ACC112 (cell line): ENCODE results near the gene SPOP.

ENCODE experiments used
- H2AFZ ChIP-seq: fragments of 200-600 bp; sonication (generic); one replicate; pipeline ENCODE4 v1.6.0; 2017; ENCODE audit warnings: antibody characterized with exemption, low read length; ENCODE audit not compliant: unreplicated experiment
- H3K27ac ChIP-seq: fragments of 200-600 bp; sonication (generic); 2 replicates; pipeline ENCODE4 v1.5.1; 2014; ENCODE audit warnings: low read depth, mild to moderate bottlenecking, antibody characterized with exemption, low read length, moderate library complexity
- H3K27me3 ChIP-seq: fragments of 200-600 bp; sonication (generic); 2 replicates; pipeline ENCODE4 v1.6.1; 2014; ENCODE audit warnings: mild to moderate bottlenecking, antibody characterized with exemption, low read length, moderate library complexity, mixed read lengths; ENCODE audit not compliant: insufficient read depth
- H3K36me3 ChIP-seq: fragments of 200-600 bp; sonication (generic); 2 replicates; pipeline ENCODE4 v1.6.1; 2016; ENCODE audit warnings: mild to moderate bottlenecking, antibody characterized with exemption, low read length, moderate library complexity, mixed read lengths; ENCODE audit not compliant: insufficient read depth
- H3K4me1 ChIP-seq: fragments of 200-600 bp; sonication (generic); one replicate; pipeline ENCODE4 v1.6.1; 2016; ENCODE audit warnings: low read length, mixed read lengths; ENCODE audit not compliant: insufficient read depth, unreplicated experiment, control insufficient read depth
- H3K4me3 ChIP-seq: fragments of 200-600 bp; sonication (generic); 2 replicates; pipeline ENCODE4 v1.5.1; 2014; ENCODE audit warnings: mild to moderate bottlenecking, low read depth, low read length
- H3K79me2 ChIP-seq: fragments of 200-600 bp; sonication (generic); one replicate; pipeline ENCODE4 v1.6.0; 2016; ENCODE audit warnings: low read length; ENCODE audit not compliant: control insufficient read depth, unreplicated experiment, insufficient read depth

The SPOP gene

GRCh38 chr17:49695698-49696232 lies 17.9 kb upstream of the SPOP start:
- H3K36me3 ChIP-seq: no peaks in the 10 kb centered on the region
- no peaks in the 10 kb centered on the region for H3K27me3 ChIP-seq
- H3K4me1 ChIP-seq: no peaks in the 10 kb centered on the region
- no peak overlapping the region for H2AFZ ChIP-seq
- H3K4me3 ChIP-seq: no peak overlapping the region
- H3K27ac ChIP-seq: no peak overlapping the region
- H3K79me2 ChIP-seq: no peaks in the 10 kb centered on the region

- Histone ChIP-seq H3K4me3 (no peak overlapping the region), H3K27me3 (no peaks in the 10 kb centered on the region), H3K27ac (no peak overlapping the region), H2AFZ (peak overlapping the region; percentile 30), H3K79me2 (no peaks in the 10 kb centered on the region), H3K4me1 (no peaks in the 10 kb centered on the region), H3K36me3 (no peaks in the 10 kb centered on the region)
These were observed 17.2 kb upstream of the SPOP start for GRCh38 chr17:49694847-49695697.

GRCh38 chr17:49692751-49693150 lies 14.9 kb upstream of the SPOP start:
- H3K27me3 ChIP-seq: no peaks in the 10 kb centered on the region
- H2AFZ ChIP-seq: no peak overlapping the region
- no peak overlapping the region for H3K4me3 ChIP-seq
- no peaks in the 10 kb centered on the region for H3K36me3 ChIP-seq
- no peaks in the 10 kb centered on the region for H3K79me2 ChIP-seq
- no peak overlapping the region for H3K27ac ChIP-seq
- peaks cover 6% of the 10 kb centered on the region for H3K4me1 ChIP-seq

GRCh38 chr17:49691677-49692191 lies 13.8 kb upstream of the SPOP start:
- Histone ChIP-seq H3K36me3 (no peaks in the 10 kb centered on the region), H3K4me3 (no peak overlapping the region), H2AFZ (no peak overlapping the region)

GRCh38 chr17:49691086-49691676 lies 13.3 kb upstream of the SPOP start:
- no peak overlapping the region for H2AFZ ChIP-seq
- H3K4me1 ChIP-seq: peaks cover 8% of the 10 kb centered on the region

More at GRCh38 chr17:49691677-49692191, 13.8 kb upstream of the SPOP start:
- Histone ChIP-seq H3K79me2 (no peaks in the 10 kb centered on the region), H3K27me3 (no peaks in the 10 kb centered on the region), H3K27ac (no peak overlapping the region), H3K4me1 (peaks cover 8% of the 10 kb centered on the region)

GRCh38 chr17:49690256-49690655 lies 12.4 kb upstream of the SPOP start:
- H2AFZ ChIP-seq: no peak overlapping the region
- peaks cover 8% of the 10 kb centered on the region for H3K4me1 ChIP-seq
- H3K79me2 ChIP-seq: no peaks in the 10 kb centered on the region
- no peaks in the 10 kb centered on the region for H3K27me3 ChIP-seq
- no peaks in the 10 kb centered on the region for H3K36me3 ChIP-seq
- no peak overlapping the region for H3K4me3 ChIP-seq
- H3K27ac ChIP-seq: no peak overlapping the region

More at GRCh38 chr17:49691086-49691676, 13.3 kb upstream of the SPOP start:
- no peaks in the 10 kb centered on the region for H3K36me3 ChIP-seq
- no peaks in the 10 kb centered on the region for H3K79me2 ChIP-seq
- no peaks in the 10 kb centered on the region for H3K27me3 ChIP-seq
- H3K27ac ChIP-seq: no peak overlapping the region
- H3K4me3 ChIP-seq: no peak overlapping the region

GRCh38 chr17:49688848-49689247 lies 11.0 kb upstream of the SPOP start:
- peaks cover 8% of the 10 kb centered on the region for H3K4me1 ChIP-seq
- H3K79me2 ChIP-seq: no peaks in the 10 kb centered on the region
- H3K36me3 ChIP-seq: no peaks in the 10 kb centered on the region
- no peaks in the 10 kb centered on the region for H3K27me3 ChIP-seq
- H3K27ac ChIP-seq: no peak overlapping the region
- no peak overlapping the region for H2AFZ ChIP-seq
- no peak overlapping the region for H3K4me3 ChIP-seq

- Histone ChIP-seq H3K27me3 (no peaks in the 10 kb centered on the region), H2AFZ (peak overlapping the region; percentile 87), H3K27ac (peak overlapping the region; percentile 33), H3K79me2 (no peaks in the 10 kb centered on the region), H3K4me3 (peak overlapping the region; percentile 15; the same call in 1 of the 2 replicates), H3K4me1 (peaks cover 8% of the 10 kb centered on the region), H3K36me3 (no peaks in the 10 kb centered on the region)
These were observed 10.1 kb upstream of the SPOP start for GRCh38 chr17:49687878-49688491.

- Histone ChIP-seq H3K27ac (no peak overlapping the region), H3K36me3 (no peaks in the 10 kb centered on the region), H3K27me3 (no peaks in the 10 kb centered on the region), H2AFZ (no peak overlapping the region), H3K79me2 (peaks cover 10% of the 10 kb centered on the region), H3K4me3 (no peak overlapping the region), H3K4me1 (peaks cover 1% of the 10 kb centered on the region)
These were observed 3.4 kb upstream of the SPOP start for GRCh38 chr17:49681106-49681979.

- H3K4me1 ChIP-seq: peaks cover 8% of the 10 kb centered on the region
These were observed 2.4 kb upstream of the SPOP start for GRCh38 chr17:49680314-49680713.

More at GRCh38 chr17:49680314-49680713, 2.4 kb upstream of the SPOP start:
- H3K27me3 ChIP-seq: no peaks in the 10 kb centered on the region
- H3K36me3 ChIP-seq: 0 out of 2 replicates have a peak, but pooled peaks cover 4% of the 10 kb centered on the region
- no peak overlapping the region for H3K4me3 ChIP-seq
- peaks cover 20% of the 10 kb centered on the region for H3K79me2 ChIP-seq
- no peak overlapping the region for H3K27ac ChIP-seq
- H2AFZ ChIP-seq: no peak overlapping the region
